Sigmoid colon (tissue), 7 donors: Measurements from ENCODE around the gene RFX7. TPM values are rescaled to one million over a fixed set of nuclear protein-coding genes. Genes with fewer than 3 reads are reported as not detected.

Source experiments
- DNase-seq: peaks from one replicate; pipeline ENCODE4 v3.0.0-alpha.2; 2019
- H3K27ac ChIP-seq, 4 donors: fragments of 200-600 bp; sonication (generic); one replicate each; pipeline ENCODE4 v1.5.1; 2016 to 2019; ENCODE audit warnings: mild to moderate bottlenecking in 1 of 4
- H3K27me3 ChIP-seq, 3 donors: fragments of 200-600 bp; sonication (generic); one replicate each; pipeline ENCODE4 v1.5.1; 2019; ENCODE audit warnings: mild to moderate bottlenecking in 1 of 3
- H3K36me3 ChIP-seq, 4 donors: fragments of 200-600 bp; sonication (generic); one replicate each; pipeline ENCODE4 v1.5.1; 2016 to 2019
- H3K4me1 ChIP-seq, 4 donors: fragments of 200-600 bp; sonication (generic); one replicate each; pipeline ENCODE4 v1.5.1; 2017 to 2019
- H3K4me3 ChIP-seq, 4 donors: fragments of 200-600 bp; sonication (generic); one replicate each; pipeline ENCODE4 v1.5.1; 2017 to 2019; ENCODE audit warnings: mild to moderate bottlenecking in 2 of 4, moderate library complexity in 1 of 4
- H3K9me3 ChIP-seq, 4 donors: fragments of 200-600 bp in 3 of 4; sonication (generic) in 3 of 4; one replicate each; pipeline versions ENCODE4 v1.5.1 to v1.6.1; 2013 to 2019
- CTCF ChIP-seq, 4 experiments: fragments of 450-650 bp in 3 of 4; fragments of 200-600 bp in 1 of 4; IDR thresholded peaks; one replicate each; pipeline ENCODE4 v1.5.1; 2016 to 2019; ENCODE audit warnings: antibody characterized with exemption in 4 of 4, mild to moderate bottlenecking in 3 of 4, moderate library complexity in 2 of 4
- EP300 ChIP-seq, 4 donors: sonication (generic); formaldehyde crosslinking; IDR thresholded peaks; one replicate each; pipeline ENCODE4 v1.6.1; 2017; ENCODE audit warnings: antibody characterized with exemption in 4 of 4
- POLR2A ChIP-seq, 2 donors: fragments of 450-650 bp; IDR thresholded peaks; one replicate each; pipeline ENCODE4 v1.6.1; 2016; ENCODE audit warnings: antibody characterized with exemption in 2 of 2, mild to moderate bottlenecking in 2 of 2, moderate library complexity in 2 of 2
- POLR2AphosphoS5 ChIP-seq, 4 donors: sonication (generic); formaldehyde crosslinking; IDR thresholded peaks; one replicate each; pipeline ENCODE4 v1.6.1; 2017; ENCODE audit warnings: antibody characterized with exemption in 4 of 4
- WGBS, 2 donors: extraction: QIAGEN DNeasy Blood & Tissue Kit; methylation state at CpG; one replicate each; pipeline ENCODE4 v1.1.7; 2013; 5-methylcytosine and 5-hydroxymethylcytosine counted together
- intact Hi-C: fragments of 100-400 bp; cut with DNase I; formaldehyde crosslinking; loops from one replicate; pipeline ENCODE4 v1.15.1; 2023
- polyA plus RNA-seq, 3 donors: library from polyadenylated mRNA; stranded (reverse); fragments of 200-250 nt; gene quantifications; one replicate each; pipeline ENCODE4 v1.2.3, GENCODE V29; 2013
- total RNA-seq, 4 donors: library from RNA; depleted of rRNA; stranded (reverse); fragments of >200 nt; gene quantifications; one replicate each; pipeline ENCODE4 v1.1.0, GENCODE V29; 2016
- donor health status: healthy with polysubstance abuse.
- donor health status: Bipolar disorder and iron deficiency.
- donor health status: healthy.

RFX7 gene
- total and polyA plus RNA-seq, 7 donors = 0.60 to 9.1 (median 6.7) TPM

GRCh38 chr15:56227780-56228179 lies 15.9 kb downstream of the RFX7 start:
- Histone ChIP-seq H3K9me3 (peaks cover 0 to 9% (median 1%) of the 10 kb centered on the region in 4 donors), H3K4me3 (no peak overlapping the region), H3K36me3 (no peaks in the 10 kb centered on the region), H3K27ac (no peak overlapping the region), H3K27me3 (no peaks in the 10 kb centered on the region), H3K4me1 (peaks cover 0 to 5% (median 2%) of the 10 kb centered on the region in 4 donors)
- 98 to 99% methylated on average over 2 of the region's 2 CpGs for WGBS, 2 donors
- intact Hi-C loops = no loop called here
- TF ChIP-seq POLR2A (IDR thresholded peaks at IDR 0.05) = no peak
- no peak for TF ChIP-seq EP300 (IDR thresholded peaks at IDR 0.05)
- TF ChIP-seq POLR2AphosphoS5 (IDR thresholded peaks at IDR 0.05) = no peak
- no peak for TF ChIP-seq CTCF (IDR thresholded peaks at IDR 0.05)
- DNase-seq = no peak

- Histone ChIP-seq H3K4me1 (peaks cover 0 to 5% (median 2%) of the 10 kb centered on the region in 4 donors), H3K4me3 (no peak overlapping the region), H3K27ac (no peak overlapping the region), H3K36me3 (no peaks in the 10 kb centered on the region), H3K9me3 (peaks cover 0 to 4% (median 1%) of the 10 kb centered on the region in 4 donors), H3K27me3 (no peaks in the 10 kb centered on the region)
- TF ChIP-seq EP300 (IDR thresholded peaks at IDR 0.05) (no peak), POLR2A (IDR thresholded peaks at IDR 0.05) (no peak), POLR2AphosphoS5 (IDR thresholded peaks at IDR 0.05) (no peak), CTCF (IDR thresholded peaks at IDR 0.05) (no peak)
- no peak for DNase-seq
- 83 to 96% methylated on average over 3 of the region's 3 CpGs for WGBS, 2 donors
- intact Hi-C loops = no loop called here
Observed at GRCh38 chr15:56227306-56227705, 16.4 kb downstream of the RFX7 start.

GRCh38 chr15:56225520-56225919 lies 18.2 kb downstream of the RFX7 start:
- no peak overlapping the region for H3K4me3 ChIP-seq
- intact Hi-C loops = no loop called here
- TF ChIP-seq POLR2AphosphoS5 (IDR thresholded peaks at IDR 0.05) = no peak
- no peak for TF ChIP-seq EP300 (IDR thresholded peaks at IDR 0.05)
- TF ChIP-seq POLR2A (IDR thresholded peaks at IDR 0.05) = no peak
- TF ChIP-seq CTCF (IDR thresholded peaks at IDR 0.05) = no peak
- no peak for DNase-seq
- 81 to 89% methylated on average over 1 of the region's 1 CpG for WGBS, 2 donors
- H3K27me3 ChIP-seq = no peaks in the 10 kb centered on the region
- H3K36me3 ChIP-seq = no peaks in the 10 kb centered on the region
- no peaks in the 10 kb centered on the region for H3K9me3 ChIP-seq
- H3K27ac ChIP-seq = no peak overlapping the region
- peaks cover 0 to 5% (median 2%) of the 10 kb centered on the region in 4 donors for H3K4me1 ChIP-seq

- intact Hi-C loops = no loop called here
- WGBS, 2 donors = 98% methylated on average over 3 of the region's 3 CpGs
- TF ChIP-seq EP300 (IDR thresholded peaks at IDR 0.05) = no peak
- TF ChIP-seq CTCF (IDR thresholded peaks at IDR 0.05) = no peak
- TF ChIP-seq POLR2AphosphoS5 (IDR thresholded peaks at IDR 0.05) = no peak
- no peak for TF ChIP-seq POLR2A (IDR thresholded peaks at IDR 0.05)
- H3K4me3 ChIP-seq = no peak overlapping the region
- no peak for DNase-seq
- H3K36me3 ChIP-seq = no peaks in the 10 kb centered on the region
- no peaks in the 10 kb centered on the region for H3K9me3 ChIP-seq
- no peak overlapping the region for H3K27ac ChIP-seq
- H3K27me3 ChIP-seq = no peaks in the 10 kb centered on the region
- peaks cover 0 to 9% (median 2%) of the 10 kb centered on the region in 4 donors for H3K4me1 ChIP-seq
Observed at GRCh38 chr15:56222302-56222701, 21.4 kb downstream of the RFX7 start.

GRCh38 chr15:56217341-56217740 lies 26.3 kb downstream of the RFX7 start:
- Histone ChIP-seq H3K4me1 (peaks cover 0 to 10% (median 2%) of the 10 kb centered on the region in 4 donors), H3K9me3 (no peaks in the 10 kb centered on the region), H3K4me3 (no peak overlapping the region), H3K27ac (no peak overlapping the region), H3K27me3 (no peaks in the 10 kb centered on the region), H3K36me3 (no peaks in the 10 kb centered on the region)
- no peak for DNase-seq
- intact Hi-C loops = no loop called here
- TF ChIP-seq POLR2A (IDR thresholded peaks at IDR 0.05) = no peak
- TF ChIP-seq EP300 (IDR thresholded peaks at IDR 0.05) = no peak
